Lower lobe of right lung (tissue), 2 donors: ENCODE results near the gene SOX8. TPM values are rescaled to one million over a fixed set of nuclear protein-coding genes. Genes with fewer than 3 reads are reported as not detected.

ENCODE experiments used
- ATAC-seq, 2 donors: fragments of 200-7000 bp; cut with Tn5 transposase; one replicate each; pipeline ENCODE4 v1.9.1; 2020 to 2022; ENCODE audit warnings: mild to moderate bottlenecking in 2 of 2, moderate library complexity in 2 of 2
- DNase-seq: peaks from one replicate; pipeline ENCODE4 v3.0.0-alpha.2; 2020
- H3K27ac ChIP-seq: fragments of 200-600 bp; one replicate; pipeline ENCODE4 v1.8.0; 2022
- H3K27me3 ChIP-seq: fragments of 200-600 bp; one replicate; pipeline ENCODE4 v1.8.0; 2022; ENCODE audit warnings: low read depth
- H3K36me3 ChIP-seq: fragments of 200-600 bp; one replicate; pipeline ENCODE4 v1.8.0; 2022; ENCODE audit warnings: mild to moderate bottlenecking
- H3K4me1 ChIP-seq: fragments of 200-600 bp; one replicate; pipeline ENCODE4 v1.8.0; 2022
- H3K4me3 ChIP-seq: fragments of 200-600 bp; one replicate; pipeline ENCODE4 v1.8.0; 2022; ENCODE audit warnings: mild to moderate bottlenecking
- H3K9me3 ChIP-seq: fragments of 200-600 bp; one replicate; pipeline ENCODE4 v1.8.0; 2022
- CTCF ChIP-seq: fragments of 200-600 bp; IDR thresholded peaks from one replicate; pipeline ENCODE4 v1.8.0; 2022; ENCODE audit warnings: antibody characterized with exemption, mild to moderate bottlenecking
- intact Hi-C: fragments of 100-400 bp; cut with DNase I; formaldehyde crosslinking; loops from one replicate; pipeline ENCODE4 v1.11.0; 2022
- total RNA-seq: library from RNA; stranded (reverse); fragmentation: NEBNext Ultra II Directional; extraction: Animal tissue kit (Norgen Biotek cat#: 25700); gene quantifications from one replicate; pipeline ENCODE4 v1.2.1, GENCODE V29; 2021
- donor health status: DM: no; HTN: yes; CAD: no; lungs with severe emphysema.

SOX8 gene
- total RNA-seq, 1 donor from 2014 or later, result 0.15 TPM

DNA sequence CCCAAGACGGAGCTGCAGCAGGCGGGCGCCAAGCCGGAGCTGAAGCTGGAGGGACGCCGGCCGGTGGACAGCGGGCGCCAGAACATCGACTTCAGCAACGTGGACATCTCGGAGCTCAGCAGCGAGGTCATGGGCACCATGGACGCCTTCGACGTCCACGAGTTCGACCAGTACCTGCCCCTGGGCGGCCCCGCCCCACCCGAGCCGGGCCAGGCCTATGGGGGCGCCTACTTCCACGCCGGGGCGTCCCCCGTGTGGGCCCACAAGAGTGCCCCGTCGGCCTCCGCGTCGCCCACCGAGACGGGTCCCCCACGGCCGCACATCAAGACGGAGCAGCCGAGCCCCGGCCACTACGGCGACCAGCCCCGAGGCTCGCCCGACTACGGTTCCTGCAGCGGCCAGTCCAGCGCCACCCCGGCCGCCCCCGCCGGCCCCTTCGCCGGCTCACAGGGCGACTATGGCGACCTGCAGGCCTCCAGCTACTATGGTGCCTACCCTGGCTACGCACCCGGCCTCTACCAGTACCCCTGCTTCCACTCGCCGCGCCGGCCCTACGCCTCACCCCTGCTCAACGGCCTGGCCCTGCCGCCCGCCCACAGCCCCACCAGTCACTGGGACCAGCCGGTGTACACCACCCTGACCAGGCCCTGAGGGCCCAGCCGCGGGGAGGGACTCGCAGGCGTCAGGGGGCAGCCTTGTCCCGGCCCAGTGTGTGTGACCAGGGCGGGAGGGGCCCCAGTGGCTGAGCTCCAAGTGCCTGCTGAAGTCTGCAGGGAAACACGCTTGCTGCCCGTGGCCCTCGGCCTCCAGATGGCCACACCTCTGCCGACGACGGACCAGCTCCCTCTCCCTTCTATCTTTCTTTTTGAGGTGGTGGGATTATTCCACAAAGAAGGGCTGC is 3.4 kb downstream of the SOX8 start:
- Histone ChIP-seq H3K36me3 (no peaks in the 10 kb centered on the region), H3K4me1 (peaks cover 13% of the 10 kb centered on the region), H3K4me3 (no peak overlapping the region), H3K27ac (no peak overlapping the region), H3K27me3 (peaks cover 46% of the 10 kb centered on the region), H3K9me3 (no peaks in the 10 kb centered on the region)
- DNase-seq (no peak), ATAC-seq (no peak)
- no peak for TF ChIP-seq CTCF
- intact Hi-C loops, result no loop called here

GRCh38 chr16:985646-986400 is 4.3 kb downstream of the SOX8 start:
- no peak overlapping the region for H3K27ac ChIP-seq
- no peaks in the 10 kb centered on the region for H3K36me3 ChIP-seq
- peaks cover 37% of the 10 kb centered on the region for H3K27me3 ChIP-seq
- no peak for TF ChIP-seq CTCF
- no peak for ATAC-seq
- no peak overlapping the region for H3K4me3 ChIP-seq
- intact Hi-C loops, result no loop called here
- DNase-seq, result no peak
- H3K4me1 ChIP-seq, result peaks cover 6% of the 10 kb centered on the region
- no peaks in the 10 kb centered on the region for H3K9me3 ChIP-seq

GRCh38 chr16:986411-986810 is 4.8 kb downstream of the SOX8 start:
- intact Hi-C loops, result no loop called here

GRCh38 chr16:986925-987582 is 5.5 kb downstream of the SOX8 start:
- TF ChIP-seq CTCF, result no peak
- DNase-seq (no peak), ATAC-seq (no peak)
- intact Hi-C loops, result no loop called here
- peaks cover 5% of the 10 kb centered on the region for H3K4me1 ChIP-seq
- no peaks in the 10 kb centered on the region for H3K36me3 ChIP-seq
- no peak overlapping the region for H3K27ac ChIP-seq
- no peak overlapping the region for H3K4me3 ChIP-seq
- no peaks in the 10 kb centered on the region for H3K9me3 ChIP-seq
- H3K27me3 ChIP-seq, result peaks cover 35% of the 10 kb centered on the region

More at GRCh38 chr16:986411-986810, 4.8 kb downstream of the SOX8 start:
- no peak for ATAC-seq
- no peak overlapping the region for H3K4me3 ChIP-seq
- no peaks in the 10 kb centered on the region for H3K36me3 ChIP-seq
- H3K9me3 ChIP-seq, result no peaks in the 10 kb centered on the region
- no peak for DNase-seq
- peaks cover 37% of the 10 kb centered on the region for H3K27me3 ChIP-seq
- no peak for TF ChIP-seq CTCF
- no peak overlapping the region for H3K27ac ChIP-seq
- H3K4me1 ChIP-seq, result peaks cover 6% of the 10 kb centered on the region

DNA sequence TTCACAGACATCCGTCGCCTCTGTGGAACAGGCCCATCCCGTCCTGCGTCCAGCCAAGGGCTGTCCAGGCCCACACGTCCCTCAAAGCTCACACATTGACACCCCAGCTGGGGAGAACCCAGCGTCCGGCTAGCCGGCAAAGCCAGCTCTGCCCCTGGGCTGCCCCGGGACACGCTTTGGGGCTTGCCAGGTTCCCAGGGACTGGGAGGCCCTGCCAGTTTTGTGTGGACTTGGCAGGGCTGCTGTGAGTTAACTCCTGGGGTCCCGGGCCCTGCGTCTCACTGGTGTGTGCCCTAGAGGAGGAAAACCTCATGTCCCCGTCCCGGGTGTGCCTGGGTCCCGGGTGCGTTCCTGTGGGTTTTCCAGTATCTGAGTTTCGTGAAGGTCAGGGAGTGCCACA is 6.3 kb downstream of the SOX8 start:
- ATAC-seq (no peak), DNase-seq (no peak)
- intact Hi-C loops, result no loop called here
- Histone ChIP-seq H3K36me3 (no peaks in the 10 kb centered on the region), H3K4me3 (no peak overlapping the region), H3K27me3 (peaks cover 27% of the 10 kb centered on the region), H3K9me3 (no peaks in the 10 kb centered on the region), H3K27ac (no peak overlapping the region), H3K4me1 (no peaks in the 10 kb centered on the region)
- no peak for TF ChIP-seq CTCF
